Neural progenitor cell (in vitro differentiated cells): ENCODE results near the gene SSX4.
"Not testable (repeated sequence)": the region's sequence is repeated elsewhere in the genome, so short reads cannot be mapped to it uniquely, and the experiment has no call there.

Experiments
- CTCF ChIP-seq: fragments of 200-600 bp; sonication (generic); IDR thresholded peaks from 2 replicates; pipeline ENCODE4 v1.5.1; 2017; ENCODE audit warnings: antibody characterized with exemption, mild to moderate bottlenecking
- EZH2 ChIP-seq: fragments of 200-600 bp; sonication (generic); IDR thresholded peaks from 2 replicates; pipeline ENCODE4 v1.6.1; 2017; ENCODE audit warnings: antibody characterized with exemption, mild to moderate bottlenecking, moderate library complexity
- EZH2phosphoT487 ChIP-seq: fragments of 200-600 bp; sonication (generic); IDR thresholded peaks from 2 replicates; pipeline ENCODE4 v1.6.1; 2017; ENCODE audit warnings: antibody characterized with exemption

GRCh38 chrX:48383239-48383638, at the start of gene SSX4:
- not testable (repeated sequence) for TF ChIP-seq EZH2phosphoT487, CTCF, EZH2
